ENCODE data around the gene MAMDC2. TPM values are rescaled to one million over a fixed set of nuclear protein-coding genes. Genes with fewer than 3 reads are reported as not detected.
A peak's percentile ranks its signal among the peaks of the same experiment; 100 is the strongest.

MAMDC2 gene
- total RNA-seq, 1 experiment from 2014 or later: 1.2 TPM

DNA sequence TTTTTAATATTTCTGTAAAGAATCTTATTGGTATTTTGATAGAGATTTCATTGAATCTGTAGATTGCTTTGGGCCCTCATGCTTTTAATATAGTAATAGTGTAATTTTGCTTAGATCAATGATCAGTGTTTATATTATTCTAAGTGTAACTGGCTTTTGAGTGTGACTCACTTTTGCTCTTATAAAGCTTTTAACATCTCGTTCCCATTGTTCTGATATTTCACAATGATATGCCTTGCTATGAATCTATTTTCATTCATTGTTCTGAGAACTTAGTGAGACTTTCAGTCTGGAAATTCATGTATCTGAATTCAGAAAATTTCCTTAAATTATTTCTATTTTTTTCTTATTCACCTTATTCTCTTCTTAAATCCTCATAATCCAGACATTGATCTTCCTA is 13.5 kb upstream of the MAMDC2 start:
- no TSS peak for BruUV-seq (replicated peaks)
- H3K4me2 ChIP-seq (ENCODE audit: low read length): no peak overlapping the region
- POLR2A ChIA-PET: interaction anchor here (1.0 kb wide), 1 partner anchor 9 kb away, joined by 4 read pairs; no protein-coding TSS in a partner anchor

GRCh38 chr9:70031141-70031545 is 12.5 kb upstream of the MAMDC2 start:
- Histone ChIP-seq H3K27me3 (ENCODE audit: insufficient read depth, low read length) (no peaks in the 10 kb centered on the region), H3K4me3 (replicated peaks in 1 of 2; ENCODE audit: low read depth in 1 of 2, low read length in 2 of 2) (no peak overlapping the region), H4K20me1 (ENCODE audit: insufficient read depth) (no peaks in the 10 kb centered on the region), H3K27ac (ENCODE audit: low read depth, low read length) (peak overlapping the region; percentile 71), H3K36me3 (ENCODE audit: control insufficient read depth in 1 of 2, insufficient read depth in 2 of 2, low read length in 2 of 2) (no peaks in the 10 kb centered on the region), H2AFZ (ENCODE audit: low read depth, low read length, poor library complexity, severe bottlenecking) (no peak overlapping the region), H3K9me3 (ENCODE audit: control insufficient read depth in 1 of 2, insufficient read depth in 1 of 2, low read depth in 1 of 2, low read length in 2 of 2) (no peaks in the 10 kb centered on the region), H3K9me2 (ENCODE audit: insufficient read depth) (no peaks in the 10 kb centered on the region), H3K9ac (ENCODE audit: low read length) (no peak overlapping the region), H3K4me1 (ENCODE audit: control insufficient read depth in 1 of 2, insufficient read depth in 2 of 2, low read length in 2 of 2) (peaks cover 12 to 28% of the 10 kb centered on the region in 2 experiments), H3K4me2 (ENCODE audit: low read length) (peak overlapping the region; percentile 49), H3K79me2 (ENCODE audit: insufficient read depth, low read length) (no peaks in the 10 kb centered on the region)
- intact Hi-C loops (cut with micrococcal nuclease): no loop called here
- ChIA-PET POLR2A (interaction anchor here (1.0 kb wide), 1 partner anchor 10 kb away, joined by 4 read pairs; no protein-coding TSS in a partner anchor), RAD21 (ENCODE audit: low non-redundant PET in 1 of 2, low total read pairs in 2 of 2, uncharacterized antibody in 2 of 2, unreplicated experiment in 2 of 2) (interaction anchor here in 1 of 2 experiments (1.3 kb wide), 1 partner anchor 80 kb away, joined by 4 read pairs; no protein-coding TSS in a partner anchor), CTCF (interaction anchor here (1.0 to 1.6 kb wide), 2 partner anchors 10 to 82 kb away, joined by 4 to 6 read pairs; no protein-coding TSS in a partner anchor)
- BruUV-seq (replicated peaks): no TSS peak
- TF ChIP-seq EGR1 (IDR thresholded peaks at IDR 0.05; ENCODE audit: low read depth): 0 out of 2 replicates have a peak, but pooled peaks have one; percentile 19
- no peak for TF ChIP-seq POLR2A (IDR thresholded peaks at IDR 0.05; ENCODE audit: borderline replicate concordance, extremely low read depth, insufficient read depth, insufficient read length)
- TF ChIP-seq JUND (IDR thresholded peaks at IDR 0.05): peak; percentile 80
- TF ChIP-seq FOSL1 (IDR thresholded peaks at IDR 0.05; ENCODE audit: low read depth): peak; percentile 82
- no peak for TF ChIP-seq CBX3 (IDR thresholded peaks at IDR 0.05; ENCODE audit: low read depth)
- TF ChIP-seq CEBPB (IDR thresholded peaks at IDR 0.05; ENCODE audit: low read depth): peak; percentile 49; the same call in 1 of the 2 replicates
- peak; percentile 85 for TF ChIP-seq SP1 (IDR thresholded peaks at IDR 0.05; ENCODE audit: low read depth)
- TF ChIP-seq SRF (IDR thresholded peaks at IDR 0.05; ENCODE audit: low read depth): peak; percentile 51; the same call in 1 of the 2 replicates
- DNase-seq (ENCODE audit: low read depth, low spot score) (peak; percentile 65), ATAC-seq (peak; percentile 86)

More for the DNA sequence above, 13.5 kb upstream of the MAMDC2 start:
- Histone ChIP-seq H4K20me1 (ENCODE audit: insufficient read depth) (no peaks in the 10 kb centered on the region), H3K36me3 (ENCODE audit: control insufficient read depth in 1 of 2, insufficient read depth in 2 of 2, low read length in 2 of 2) (no peaks in the 10 kb centered on the region), H3K9me2 (ENCODE audit: insufficient read depth) (no peaks in the 10 kb centered on the region), H3K79me2 (ENCODE audit: insufficient read depth, low read length) (no peaks in the 10 kb centered on the region), H3K9me3 (ENCODE audit: control insufficient read depth in 1 of 2, insufficient read depth in 1 of 2, low read depth in 1 of 2, low read length in 2 of 2) (no peaks in the 10 kb centered on the region), H3K4me1 (ENCODE audit: control insufficient read depth in 1 of 2, insufficient read depth in 2 of 2, low read length in 2 of 2) (peaks cover 12 to 28% of the 10 kb centered on the region in 2 experiments), H2AFZ (ENCODE audit: low read depth, low read length, poor library complexity, severe bottlenecking) (no peak overlapping the region), H3K27ac (ENCODE audit: low read depth, low read length) (peak overlapping the region; percentile 71; the same call in 1 of the 2 replicates), H3K9ac (ENCODE audit: low read length) (no peak overlapping the region), H3K27me3 (ENCODE audit: insufficient read depth, low read length) (no peaks in the 10 kb centered on the region), H3K4me3 (replicated peaks in 1 of 2; ENCODE audit: low read depth in 1 of 2, low read length in 2 of 2) (no peak overlapping the region)
- CTCF ChIA-PET: interaction anchor here (1.6 kb wide), 1 partner anchor 83 kb away, joined by 6 read pairs; no protein-coding TSS in a partner anchor
- DNase-seq (ENCODE audit: low read depth, low spot score) (no peak), ATAC-seq (no peak)
- TF ChIP-seq EZH2 (IDR thresholded peaks at IDR 0.05): no peak
- TF ChIP-seq FOSL1 (IDR thresholded peaks at IDR 0.05; ENCODE audit: low read depth): no peak
- intact Hi-C loops (cut with micrococcal nuclease): no loop called here
- RAD21 ChIA-PET (ENCODE audit: low non-redundant PET in 1 of 2, low total read pairs in 2 of 2, uncharacterized antibody in 2 of 2, unreplicated experiment in 2 of 2): interaction anchor here in 1 of 2 experiments (1.3 kb wide), 1 partner anchor 81 kb away, joined by 4 read pairs; no protein-coding TSS in a partner anchor

All from HCT116 (cell line).